HG03045 (cell line): ENCODE measurements around the gene GDPD4.

ENCODE experiments used
- ATAC-seq: cut with Tn5 transposase; IDR thresholded peaks from one replicate; pipeline ENCODE4 v1.9.1; 2021; ENCODE audit warnings: mild to moderate bottlenecking, moderate library complexity; ENCODE audit not compliant: unreplicated experiment

The GDPD4 gene

GRCh38 chr11:77176996-77177395 is 124.5 kb downstream of the GDPD4 start:
- ATAC-seq = no peak

DNA sequence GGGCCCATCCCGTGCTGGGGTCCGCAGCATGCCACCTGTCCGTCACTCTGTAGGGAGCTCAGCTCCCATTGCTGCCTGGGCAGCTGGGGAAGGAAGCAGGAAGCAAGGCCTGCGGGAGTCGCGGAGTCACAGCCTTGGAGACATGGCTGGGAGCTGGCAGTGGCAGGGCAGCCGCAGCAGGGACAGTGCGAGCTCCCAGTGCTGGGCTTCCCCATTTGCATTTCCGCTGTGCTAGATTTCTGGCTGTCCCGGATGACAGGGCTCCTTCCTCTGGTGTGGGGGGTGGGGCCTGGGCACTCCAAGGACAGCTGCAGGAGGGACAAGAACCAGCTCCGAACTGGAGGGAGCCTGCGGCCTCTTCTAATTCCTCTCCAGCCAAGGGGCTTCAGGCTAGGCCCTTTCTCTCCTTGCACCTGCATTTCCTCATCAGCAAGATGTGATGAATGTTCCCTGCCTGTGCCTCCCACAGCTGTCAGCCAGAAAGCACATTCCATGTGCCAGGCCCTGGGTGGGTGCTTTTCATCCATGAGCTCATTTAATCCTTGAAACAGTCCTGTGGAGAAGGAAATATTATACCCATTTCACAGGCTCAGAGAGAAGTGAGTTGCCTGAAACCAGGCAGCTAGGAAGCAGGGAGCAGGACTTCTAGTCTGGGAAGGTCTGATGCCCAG is 125.5 kb downstream of the GDPD4 start:
- ATAC-seq = no peak

DNA sequence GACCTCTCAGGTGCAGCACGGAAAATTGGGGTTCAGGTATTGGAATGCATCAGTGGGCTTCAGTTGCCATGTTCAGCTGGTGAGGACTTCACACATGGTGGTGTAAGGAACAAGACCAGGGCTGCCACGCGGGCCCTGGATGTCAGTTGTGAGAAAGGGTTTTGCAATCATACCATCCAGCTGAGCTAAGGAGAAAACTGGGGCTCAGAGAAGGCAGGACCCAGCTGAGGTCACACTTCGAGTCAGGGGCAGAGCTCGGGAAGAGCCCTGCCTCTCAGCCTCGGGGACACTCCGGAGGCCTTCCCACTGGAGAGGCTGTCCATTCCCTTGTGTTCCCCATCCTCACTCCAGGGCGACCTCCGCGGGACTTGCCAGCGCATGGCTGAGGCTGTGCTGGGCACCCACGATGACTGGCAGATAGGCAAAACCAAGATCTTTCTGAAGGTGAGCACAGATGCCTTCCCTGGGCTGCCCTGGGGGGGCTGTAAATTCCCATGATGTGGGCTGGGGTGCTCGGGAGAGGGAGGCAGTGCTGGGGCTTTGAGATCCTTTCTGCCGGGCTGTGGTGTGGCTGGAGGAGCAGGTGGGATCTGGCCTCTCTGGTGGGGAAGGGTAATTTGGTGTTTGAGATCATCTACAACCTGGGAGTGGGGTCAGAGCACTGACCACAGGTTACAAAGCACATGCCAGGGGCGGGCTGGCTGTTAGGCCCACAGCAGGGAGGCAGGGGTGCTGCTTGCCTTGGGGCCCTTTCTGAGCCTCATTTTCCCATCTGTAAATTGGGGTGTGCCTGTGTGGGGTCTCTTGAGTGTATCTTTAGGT is 126.3 kb downstream of the GDPD4 start:
- no peak for ATAC-seq

DNA sequence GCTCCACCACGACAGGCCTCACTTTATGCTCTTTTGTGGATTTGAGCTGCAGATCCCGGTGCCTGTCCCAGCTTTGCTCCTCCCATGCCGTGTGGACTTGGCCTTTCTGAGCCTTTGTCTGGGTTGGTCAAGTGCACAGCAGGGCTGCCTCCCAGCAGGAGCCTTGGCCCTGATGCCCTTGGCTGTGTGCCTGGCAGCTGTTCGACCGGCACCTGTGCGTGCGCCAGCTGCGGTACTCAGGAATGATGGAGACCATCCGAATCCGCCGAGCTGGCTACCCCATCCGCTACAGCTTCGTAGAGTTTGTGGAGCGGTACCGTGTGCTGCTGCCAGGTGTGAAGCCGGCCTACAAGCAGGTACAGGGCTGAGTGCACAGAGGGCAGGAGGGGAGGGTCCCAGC is 126.9 kb downstream of the GDPD4 start:
- ATAC-seq = no peak

DNA sequence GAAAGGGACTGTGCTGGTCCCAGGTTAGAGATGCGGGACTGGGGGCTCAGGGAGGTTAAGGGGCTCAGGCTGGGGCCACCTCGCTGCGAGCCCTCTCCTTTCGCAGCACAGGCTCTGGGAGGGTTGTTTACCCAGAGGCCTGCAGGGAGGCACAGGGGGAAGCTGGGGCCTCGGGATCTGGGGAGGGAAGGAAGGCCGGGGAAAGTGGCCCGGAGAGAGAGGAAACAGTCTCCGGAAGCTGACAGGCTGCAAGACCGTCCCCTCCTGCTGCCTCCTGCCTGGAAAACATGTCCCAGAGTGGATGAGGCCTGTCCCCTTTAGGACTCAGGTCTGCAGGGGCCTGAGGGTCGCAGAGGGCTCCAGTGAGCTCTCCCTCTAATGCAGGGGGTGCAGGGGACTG is 128.0 kb downstream of the GDPD4 start:
- ATAC-seq = no peak

DNA sequence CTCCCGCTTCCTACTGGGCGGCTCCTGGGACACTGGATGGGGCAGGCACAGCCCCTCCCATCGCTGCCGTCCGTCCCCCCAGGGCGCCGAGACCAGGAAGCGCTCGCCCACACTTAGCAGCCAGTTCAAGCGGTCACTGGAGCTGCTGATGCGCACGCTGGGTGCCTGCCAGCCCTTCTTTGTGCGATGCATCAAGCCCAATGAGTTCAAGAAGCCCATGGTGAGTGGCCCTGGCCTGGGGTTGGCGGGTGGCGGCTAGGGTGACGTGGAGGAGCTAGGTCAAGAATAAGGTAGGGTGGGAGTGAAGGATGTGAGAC is 128.9 kb downstream of the GDPD4 start:
- ATAC-seq = no peak

GRCh38 chr11:77171885-77172665 is 129.4 kb downstream of the GDPD4 start:
- ATAC-seq = no peak

GRCh38 chr11:77171254-77171653 is 130.2 kb downstream of the GDPD4 start:
- ATAC-seq = no peak

GRCh38 chr11:77170107-77170506 is 131.4 kb downstream of the GDPD4 start:
- no peak for ATAC-seq

GRCh38 chr11:77167791-77168190 is 133.7 kb downstream of the GDPD4 start:
- no peak for ATAC-seq

DNA sequence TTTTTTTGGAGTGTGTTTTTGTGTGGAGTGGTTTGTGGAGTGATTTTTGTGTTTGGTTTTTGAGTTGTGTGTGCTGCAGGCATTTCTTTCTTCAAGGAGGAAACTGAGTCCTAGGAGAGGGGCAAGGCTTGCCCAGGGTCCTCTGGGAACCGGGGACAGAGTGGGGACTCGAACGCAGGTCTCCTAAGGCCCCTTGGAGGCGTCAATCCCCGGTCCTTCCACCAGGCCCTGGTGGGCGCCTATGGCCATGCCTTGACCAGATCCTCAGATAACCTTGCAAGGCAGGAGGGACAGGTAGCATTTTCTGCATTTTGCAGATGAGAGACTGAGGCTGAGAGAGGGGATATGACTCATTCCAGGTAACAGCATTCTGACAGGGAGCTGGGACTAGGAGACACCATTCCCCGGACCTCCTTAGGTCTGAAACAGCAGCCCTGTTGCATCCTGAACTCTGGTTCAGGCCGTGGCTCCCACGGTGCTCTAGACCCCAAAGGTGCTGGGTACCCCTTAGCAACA is 134.3 kb downstream of the GDPD4 start:
- no peak for ATAC-seq
